Liver (tissue), 2 donors: ENCODE measurements around the gene TGM4.

ENCODE experiments used
- CTCF ChIP-seq: fragments of 150-350 bp; IDR thresholded peaks from 2 replicates; pipeline ENCODE4 v1.5.1; 2017; ENCODE audit warnings: improper control_type of control experiment, low read depth, low read length; ENCODE audit not compliant: missing input control
- FOXA2 ChIP-seq: IDR thresholded peaks from 2 replicates; pipeline ENCODE4 v1.6.1; 2016; ENCODE audit warnings: antibody characterized with exemption
- YY1 ChIP-seq: IDR thresholded peaks from 2 replicates; pipeline ENCODE4 v1.6.1; 2016; ENCODE audit warnings: antibody characterized with exemption, mild to moderate bottlenecking
- ZBTB33 ChIP-seq: IDR thresholded peaks from 2 replicates; pipeline ENCODE4 v1.6.1; 2016; ENCODE audit warnings: antibody characterized with exemption
- donor health status: healthy.

DNA sequence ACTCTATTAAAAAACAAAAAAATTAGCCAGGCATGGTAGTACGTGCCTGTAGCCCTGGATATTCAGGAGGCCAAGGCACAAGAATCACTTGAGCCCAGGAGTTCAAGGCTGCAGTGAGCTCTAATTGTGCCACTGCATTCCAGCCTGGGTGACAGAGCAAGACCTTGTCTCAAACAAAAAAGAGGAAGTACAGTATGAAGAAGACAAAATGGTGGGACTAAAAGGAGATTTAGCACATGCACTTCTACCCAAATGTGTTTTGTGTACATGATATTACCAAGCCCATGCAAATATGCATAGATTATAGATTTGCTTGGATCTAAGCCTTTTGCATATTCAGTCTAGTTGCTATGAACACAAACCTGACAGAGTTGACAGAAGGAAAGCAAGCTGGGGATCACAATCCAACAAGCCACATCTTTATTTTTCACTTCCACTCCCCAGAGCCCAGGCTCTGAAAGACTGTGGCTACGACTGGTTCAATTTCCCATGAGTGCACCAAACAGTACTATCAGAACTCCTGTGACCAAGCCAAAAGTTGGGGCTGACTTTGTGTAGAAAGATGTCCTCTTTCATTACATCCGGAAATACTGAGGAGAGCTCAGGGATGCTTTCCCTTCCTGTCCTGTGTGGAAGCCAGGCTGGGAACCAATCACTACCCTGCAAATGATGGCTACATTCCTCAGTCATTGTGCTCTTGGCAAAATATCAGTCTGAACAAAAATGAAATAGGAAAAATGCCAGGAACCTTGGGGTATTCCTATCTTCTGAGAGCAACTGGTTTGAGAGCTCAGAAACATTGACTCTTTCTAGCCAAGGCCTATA, 49.4 kb downstream of the TGM4 start:
- no peak for TF ChIP-seq YY1
- no peak for TF ChIP-seq FOXA2
- no peak for TF ChIP-seq CTCF
- TF ChIP-seq ZBTB33 = no peak
